HepG2 (cell line): Measurements from ENCODE around the gene IMMT. TPM values are rescaled to one million over a fixed set of nuclear protein-coding genes. Genes with fewer than 3 reads are reported as not detected.

Experiments
- BCL3 ChIP-seq: sonication (generic); formaldehyde crosslinking; IDR thresholded peaks from 2 replicates; pipeline ENCODE4 v1.5.1; 2020; ENCODE audit warnings: mild to moderate bottlenecking, missing genetic modification reagents, moderate library complexity
- DRAP1 ChIP-seq: IDR thresholded peaks from 2 replicates; pipeline ENCODE4 v1.6.1; 2016; ENCODE audit warnings: missing genetic modification reagents, missing compliant biosample characterization
- FOSL2 ChIP-seq: sonication (generic); formaldehyde crosslinking; IDR thresholded peaks from 2 replicates; pipeline ENCODE4 v1.4.0; 2020; ENCODE audit warnings: missing genetic modification reagents
- HNRNPH1 ChIP-seq: fragments of 200-400 bp; formaldehyde crosslinking; optimal IDR thresholded peaks from 2 replicates; pipeline ENCODE3; 2017; ENCODE audit warnings: mild to moderate bottlenecking, low read depth, low read length
- NAIF1 ChIP-seq: sonication (generic); formaldehyde crosslinking; IDR thresholded peaks from 2 replicates; pipeline ENCODE4 v1.5.0; 2020; ENCODE audit warnings: mild to moderate bottlenecking, missing genetic modification reagents, borderline replicate concordance
- NR2F2 ChIP-seq: IDR thresholded peaks from 2 replicates; pipeline ENCODE4 v1.6.1; 2012; ENCODE audit warnings: low read depth, inconsistent platforms, borderline replicate concordance
- PHF21A ChIP-seq: sonication (generic); formaldehyde crosslinking; IDR thresholded peaks from 2 replicates; pipeline ENCODE4 v1.5.0; 2020; ENCODE audit warnings: mild to moderate bottlenecking, missing genetic modification reagents
- SNAPC2 ChIP-seq: sonication (generic); formaldehyde crosslinking; IDR thresholded peaks from 2 replicates; pipeline ENCODE4 v1.8.1; 2022; ENCODE audit warnings: mild to moderate bottlenecking, missing genetic modification reagents
- SP1 ChIP-seq, 2 experiments: fragments of 450-650 bp in 1 of 2; sonication (generic) in 1 of 2; formaldehyde crosslinking in 1 of 2; IDR thresholded peaks; 2 replicates each; pipeline versions ENCODE4 v1.4.0 to v1.6.1; 2016 to 2020; ENCODE audit warnings: missing genetic modification reagents in 1 of 2
- SRSF4 ChIP-seq: fragments of 200-400 bp; formaldehyde crosslinking; IDR thresholded peaks from one replicate; pipeline ENCODE4 v1.6.1; 2018; ENCODE audit warnings: mild to moderate bottlenecking, low read depth, low read length, moderate library complexity; ENCODE audit not compliant: poor library complexity, severe bottlenecking
- TIGD3 ChIP-seq: sonication (generic); formaldehyde crosslinking; IDR thresholded peaks from 2 replicates; pipeline ENCODE4 v1.5.1; 2020; ENCODE audit warnings: mild to moderate bottlenecking, missing genetic modification reagents, borderline replicate concordance
- USF2 ChIP-seq, 2 experiments: sonication (generic) in 1 of 2; formaldehyde crosslinking in 1 of 2; IDR thresholded peaks; 2 replicates each; pipeline versions ENCODE4 v1.5.1 to v1.6.1; 2011 to 2020; ENCODE audit warnings: borderline replicate concordance in 1 of 2, low read depth in 1 of 2, low read length in 1 of 2, mild to moderate bottlenecking in 1 of 2, missing genetic modification reagents in 1 of 2, moderate library complexity in 1 of 2
- ZNF572 ChIP-seq: sonication (generic); formaldehyde crosslinking; IDR thresholded peaks from 2 replicates; pipeline ENCODE4 v1.5.1; 2020; ENCODE audit warnings: mild to moderate bottlenecking, missing genetic modification reagents
- ZNF782 ChIP-seq: sonication (generic); formaldehyde crosslinking; IDR thresholded peaks from 2 replicates; pipeline ENCODE4 v1.4.0; 2020; ENCODE audit warnings: missing genetic modification reagents, mild to moderate bottlenecking, borderline replicate concordance
- ZSCAN5A ChIP-seq: sonication (generic); formaldehyde crosslinking; IDR thresholded peaks from 2 replicates; pipeline ENCODE4 v1.8.0; 2022; ENCODE audit warnings: mild to moderate bottlenecking, missing genetic modification reagents, borderline replicate concordance
- polyA plus RNA-seq, 8 experiments: library from polyadenylated mRNA; depleted of rRNA in 3 of 8; stranded (reverse) in 7 of 8; unstranded in 1 of 8; fragments of >200 nt; fragmentation: Illumina TruSeq in 4 of 8; extraction: Trizol in 4 of 8; gene quantifications; 2 replicates each; pipeline versions ENCODE4 v1.2.1 to v1.2.3, GENCODE V29; 2011 to 2016; ENCODE audit warnings: low read depth in 4 of 8, missing spikeins in 1 of 8, mixed read lengths in 1 of 8; ENCODE audit not compliant: insufficient read depth in 1 of 8
- total RNA-seq, 5 experiments: library from RNA; depleted of rRNA; stranded (reverse); fragments of >200 nt; fragmentation: Illumina TruSeq; extraction: Trizol; gene quantifications; 2 replicates each; pipeline ENCODE4 v1.2.3, GENCODE V29; 2016; ENCODE audit warnings: low read depth in 1 of 5

IMMT gene
- total and polyA plus RNA-seq, 2 of the 13 experiments (the other 11 are each of a cell fraction or from before 2014, with no cell fraction given), result 63.5 to 119 TPM

- peak; percentile 55 for TF ChIP-seq FOSL2 (CRISPR knock-in tag)
- peak; percentile 62; the same call in 1 of the 2 replicates for TF ChIP-seq NR2F2
- peak; percentile 72; the same call in 1 of the 2 replicates for TF ChIP-seq PHF21A (CRISPR knock-in tag)
- TF ChIP-seq DRAP1 (CRISPR knock-in tag), result peak; percentile 98
- peak; percentile 89; the same call in 1 of the 2 replicates for TF ChIP-seq ZNF782 (CRISPR knock-in tag)
- TF ChIP-seq NAIF1 (CRISPR knock-in tag), result peak; percentile 99
- peak; percentile 41; the same call in 1 of the 2 replicates for TF ChIP-seq BCL3 (CRISPR knock-in tag)
- 0 out of 2 replicates have a peak, but pooled peaks have one; percentile 58 for TF ChIP-seq ZNF572 (CRISPR knock-in tag)
- TF ChIP-seq USF2 (IDR thresholded peaks at IDR 0.05; ENCODE audit: low read depth, low read length), result no peak
- TF ChIP-seq USF2 (CRISPR knock-in tag; IDR thresholded peaks at IDR 0.05; ENCODE audit: borderline replicate concordance), result no peak
- TF ChIP-seq SRSF4, result no peak
- peak; percentile 69; the same call in 1 of the 2 replicates for TF ChIP-seq SNAPC2 (CRISPR knock-in tag)
- TF ChIP-seq HNRNPH1, result no peak
- TF ChIP-seq TIGD3 (CRISPR knock-in tag), result no peak
- TF ChIP-seq SP1 (IDR thresholded peaks at IDR 0.05), result no peak
- TF ChIP-seq SP1 (CRISPR knock-in tag; IDR thresholded peaks at IDR 0.05), result peak; percentile 89
- no peak; the same call in 1 of the 2 replicates for TF ChIP-seq ZSCAN5A (CRISPR knock-in tag)
Observed at GRCh38 chr2:86105969-86106945, 89.0 kb downstream of the IMMT start, which contains the start of gene PTCD3 (continued).
